GM12891 (cell line): Measurements from ENCODE around the gene TNFSF4.

ENCODE experiments used
- POLR2A ChIP-seq: IDR thresholded peaks from 2 replicates; pipeline ENCODE4 v1.6.1; 2011; ENCODE audit warnings: low read depth, low read length, control low read depth
- TAF1 ChIP-seq: IDR thresholded peaks from 2 replicates; pipeline ENCODE4 v1.6.1; 2011; ENCODE audit warnings: low read depth, low read length, control low read depth

DNA sequence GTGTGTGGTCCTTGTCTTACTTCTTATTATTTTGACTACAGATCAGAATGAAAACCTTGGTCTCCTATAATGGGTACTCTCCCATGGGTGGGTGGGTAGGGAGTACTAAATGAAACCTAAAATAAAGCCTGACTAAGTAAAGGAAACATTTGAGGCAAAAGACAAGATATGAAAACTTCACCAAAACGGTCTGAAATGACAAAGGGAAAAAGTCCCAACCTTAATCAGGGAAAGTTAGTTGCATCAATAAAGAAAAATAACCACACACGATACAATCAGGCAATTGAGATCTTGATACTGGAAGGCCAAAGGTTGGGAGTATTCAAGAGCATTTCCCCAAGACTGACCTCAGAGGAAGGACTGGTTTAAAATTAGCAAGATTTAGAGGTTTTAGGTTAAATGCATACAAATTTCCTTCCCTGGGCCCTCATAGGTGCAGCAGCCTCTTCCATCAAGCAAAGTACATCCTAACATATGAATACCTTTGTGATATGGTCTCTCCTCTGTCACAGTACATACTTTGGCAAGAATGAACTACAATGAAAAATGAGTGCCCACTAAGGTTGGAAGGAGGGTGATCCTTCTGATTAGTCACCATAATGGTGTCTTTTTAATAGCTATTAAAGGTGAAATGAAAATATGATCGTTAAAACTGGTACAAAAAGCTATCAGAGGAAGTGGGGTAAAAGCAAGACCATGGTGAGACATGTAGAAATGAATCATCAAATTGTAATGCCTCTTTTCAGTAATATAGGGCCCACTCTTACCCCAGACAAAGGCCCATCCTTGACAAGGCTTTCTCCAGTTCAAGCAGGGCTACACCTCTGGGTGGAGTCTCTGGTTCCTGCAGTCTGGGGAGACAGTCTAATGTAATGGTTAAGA lies 15.3 kb upstream of the TNFSF4 start:
- no peak for TF ChIP-seq POLR2A
- TF ChIP-seq TAF1 = no peak
